Small intestine (tissue), 7 donors: ENCODE data around the gene TENM3. TPM values are rescaled to one million over a fixed set of nuclear protein-coding genes. Genes with fewer than 3 reads are reported as not detected.

ENCODE experiments used
- DNase-seq, 2 donors: peaks; one replicate each; pipeline versions ENCODE4 v3.0.0 to v3.0.0-alpha.2; 2013
- FAIRE-seq: peaks from 2 replicates; lab custom pipeline; 2012; peaks lifted over from hg19 to GRCh38; lab: Jason Lieb, UNC
- H3K27ac ChIP-seq, 3 donors: one replicate each; pipeline ENCODE4 v1.5.1; 2013; ENCODE audit warnings: low read length in 2 of 3, mild to moderate bottlenecking in 2 of 3, control low read depth in 1 of 3, inconsistent platforms in 1 of 3, low read depth in 1 of 3, moderate library complexity in 1 of 3
- H3K27me3 ChIP-seq, 3 donors: one replicate each; pipeline ENCODE4 v1.6.1; 2013; ENCODE audit warnings: low read length in 3 of 3, inconsistent platforms in 1 of 3; ENCODE audit not compliant: control insufficient read depth in 3 of 3, insufficient read depth in 3 of 3
- H3K36me3 ChIP-seq, 3 donors: one replicate each; pipeline ENCODE4 v1.6.1; 2013; ENCODE audit warnings: low read length in 3 of 3, inconsistent platforms in 1 of 3, low read depth in 1 of 3, mild to moderate bottlenecking in 1 of 3, moderate library complexity in 1 of 3; ENCODE audit not compliant: control insufficient read depth in 3 of 3, insufficient read depth in 2 of 3
- H3K4me1 ChIP-seq, 3 donors: one replicate each; pipeline ENCODE4 v1.6.1; 2013; ENCODE audit warnings: low read length in 2 of 3, inconsistent platforms in 1 of 3, low read depth in 1 of 3, mild to moderate bottlenecking in 1 of 3, moderate library complexity in 1 of 3; ENCODE audit not compliant: control insufficient read depth in 3 of 3, insufficient read depth in 2 of 3
- H3K4me3 ChIP-seq, 3 donors: one replicate each; pipeline ENCODE4 v1.5.1; 2013; ENCODE audit warnings: low read length in 3 of 3, control low read depth in 1 of 3, inconsistent platforms in 1 of 3, low read depth in 1 of 3, mild to moderate bottlenecking in 1 of 3, moderate library complexity in 1 of 3
- H3K9me3 ChIP-seq, 2 donors: one replicate each; pipeline ENCODE4 v1.6.1; 2013; ENCODE audit warnings: low read depth in 1 of 2, low read length in 1 of 2; ENCODE audit not compliant: control insufficient read depth in 2 of 2, insufficient read depth in 1 of 2
- WGBS, 3 donors: extraction: QIAGEN DNeasy Blood & Tissue Kit; methylation state at CpG; one replicate each; pipeline ENCODE4 v1.1.7; 2013; 5-methylcytosine and 5-hydroxymethylcytosine counted together
- polyA plus RNA-seq, 4 donors: library from polyadenylated mRNA; stranded (reverse) in 3 of 4; unstranded in 1 of 4; fragments of 200-250 nt in 3 of 4; fragments of 120-200 nt in 1 of 4; gene quantifications; one replicate each; pipeline versions ENCODE4 v1.2.1 to v1.2.3, GENCODE V29; 2013
- donor health status: healthy with polysubstance abuse.
- donor health status: control.
- donor health status: control.
- donor health status: Bipolar disorder and iron deficiency.
- donor health status: healthy.

The TENM3 gene
- polyA plus RNA-seq, 4 donors, result 0.45 to 4.5 (median 1.1) TPM

DNA sequence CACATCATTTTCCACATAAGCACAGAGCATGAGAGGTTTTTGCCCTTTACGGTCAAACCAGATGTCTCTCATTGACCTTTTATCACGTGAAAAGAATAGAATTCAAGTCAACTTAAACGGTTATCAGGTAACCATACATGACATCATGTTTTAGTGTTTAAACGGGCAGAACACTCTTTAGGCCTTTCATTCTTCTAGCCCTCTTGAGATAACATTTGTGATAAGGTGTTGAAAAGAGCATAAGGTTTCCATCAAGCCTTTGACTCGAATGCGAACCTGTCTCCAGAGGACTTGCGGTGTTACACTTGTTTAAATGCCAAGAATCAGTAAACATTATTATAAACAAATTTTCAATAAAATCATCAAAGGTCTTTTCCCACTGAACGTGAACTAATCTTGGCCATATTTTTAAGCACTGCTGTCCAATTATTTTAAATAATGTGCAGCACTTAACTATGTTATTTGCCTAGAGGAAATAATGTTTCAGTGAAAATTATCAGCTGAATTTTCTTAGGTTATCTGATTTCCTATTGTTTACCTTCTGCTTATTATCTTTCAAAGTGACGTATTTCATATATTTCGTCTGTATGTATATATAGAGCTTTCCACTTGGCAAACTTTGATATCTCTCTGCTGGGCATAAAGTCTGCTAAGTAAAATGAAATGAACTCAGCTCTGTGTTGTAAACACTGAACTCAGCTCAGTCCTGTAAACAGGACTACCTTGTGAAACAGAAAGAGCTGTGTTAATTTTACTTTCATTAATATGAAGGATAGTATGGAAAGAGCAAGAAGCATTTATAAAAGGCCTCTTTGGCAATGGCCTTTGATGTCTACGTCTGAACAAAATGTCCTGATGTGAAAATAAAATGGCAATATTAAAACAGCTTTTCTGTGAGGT, 33.3 kb downstream of the TENM3 start:
- Histone ChIP-seq H3K27ac (no peak overlapping the region), H3K27me3 (no peaks in the 10 kb centered on the region), H3K36me3 (no peaks in the 10 kb centered on the region), H3K4me3 (no peak overlapping the region), H3K4me1 (peaks cover 0 to 7% (median 0%) of the 10 kb centered on the region in 3 donors), H3K9me3 (peaks cover 0 to 9% of the 10 kb centered on the region in 2 donors)
- whole genome bisulfite sequencing, 3 donors, result 43 to 50% (median 43%) methylated on average over 11 of the region's 11 CpGs
- DNase-seq, result peak in 1 of 2 donors; percentile 42
- FAIRE-seq, result no peak

DNA sequence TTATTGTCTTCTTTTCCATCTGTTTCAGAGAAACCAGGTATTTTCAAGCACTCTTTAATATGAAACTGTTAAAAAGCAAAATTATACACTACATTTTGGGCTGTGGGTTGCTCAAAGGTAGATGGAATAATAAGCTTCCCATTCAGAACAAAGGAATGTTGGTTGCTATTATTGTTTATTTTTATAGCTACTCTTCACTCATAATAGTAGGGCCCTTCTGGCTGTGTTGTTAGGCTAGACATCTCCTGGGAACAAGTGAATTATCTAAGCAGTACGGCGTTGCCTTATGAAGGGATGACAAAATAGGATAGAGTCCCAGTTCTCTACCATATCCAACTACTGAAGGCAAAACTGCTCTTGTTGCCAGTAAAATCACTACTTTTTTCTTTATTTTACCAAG, 34.2 kb downstream of the TENM3 start:
- no peak for DNase-seq

DNA sequence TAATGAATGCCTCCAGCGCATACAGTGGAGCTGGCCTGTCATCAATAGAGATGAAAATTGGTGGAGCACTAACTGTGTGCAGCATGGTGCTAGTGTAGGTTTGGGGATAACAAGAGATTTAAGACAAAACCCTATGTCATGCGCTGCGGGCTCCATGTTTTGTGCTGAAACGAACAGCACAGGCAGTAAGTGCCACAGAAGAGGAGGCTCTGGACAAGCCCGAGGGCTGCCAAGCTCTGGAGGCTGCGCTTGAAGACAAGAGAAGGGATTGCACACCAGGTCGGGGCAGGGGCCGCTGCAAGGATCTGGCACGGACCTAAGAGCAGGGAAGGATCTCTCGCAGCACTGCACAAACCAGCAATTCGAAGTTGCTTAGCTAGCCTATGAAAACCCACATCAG, 35.5 kb downstream of the TENM3 start:
- H3K36me3 ChIP-seq, result no peaks in the 10 kb centered on the region
- peaks cover 0 to 7% (median 0%) of the 10 kb centered on the region in 3 donors for H3K4me1 ChIP-seq
- no peaks in the 10 kb centered on the region for H3K9me3 ChIP-seq
- H3K4me3 ChIP-seq, result no peak overlapping the region
- WGBS, 3 donors, result 91 to 92% (median 91%) methylated on average over 11 of the region's 11 CpGs
- FAIRE-seq (no peak), DNase-seq (no peak)
- no peak overlapping the region for H3K27ac ChIP-seq
- H3K27me3 ChIP-seq, result no peaks in the 10 kb centered on the region

More for the DNA sequence above, 34.2 kb downstream of the TENM3 start:
- Histone ChIP-seq H3K4me1 (peaks cover 0 to 7% (median 0%) of the 10 kb centered on the region in 3 donors), H3K9me3 (peaks cover 0 to 8% of the 10 kb centered on the region in 2 donors), H3K4me3 (no peak overlapping the region), H3K36me3 (no peaks in the 10 kb centered on the region), H3K27ac (no peak overlapping the region), H3K27me3 (no peaks in the 10 kb centered on the region)
- FAIRE-seq, result no peak
- WGBS, 3 donors, result 83 to 98% (median 88%) methylated on average over 2 of the region's 2 CpGs

DNA sequence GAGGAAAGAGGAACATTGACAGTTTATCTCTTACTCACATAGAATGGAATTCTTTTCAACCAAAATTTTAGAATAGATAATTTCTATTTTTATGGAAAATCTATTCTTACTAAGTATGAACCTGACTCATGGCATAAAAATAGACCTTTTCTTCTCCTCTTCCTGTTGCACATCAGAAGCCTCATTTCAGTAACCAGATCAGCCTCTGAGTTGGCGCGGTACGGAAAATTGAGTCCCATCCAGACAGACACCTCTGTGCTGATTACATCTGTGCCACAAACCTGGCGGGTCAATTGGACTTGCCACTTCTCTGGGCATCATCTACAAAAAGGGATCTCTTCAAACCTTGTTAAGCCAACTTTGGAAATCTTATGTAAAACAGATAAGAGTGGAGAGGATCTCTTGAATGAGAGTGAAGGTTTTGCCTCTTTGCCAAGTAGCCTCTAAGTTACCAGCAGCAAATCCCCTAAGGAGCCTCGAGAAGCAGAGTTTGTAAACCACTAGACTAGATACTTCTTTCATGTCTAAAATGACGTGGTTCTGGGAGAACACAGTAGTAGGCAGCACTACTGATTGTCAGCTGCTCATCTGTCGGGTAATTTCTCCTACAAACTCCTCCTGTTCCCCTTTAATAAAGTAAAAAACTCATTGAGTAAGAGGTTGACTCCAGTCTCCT, 37.4 kb downstream of the TENM3 start:
- Histone ChIP-seq H3K4me3 (no peak overlapping the region), H3K27ac (no peak overlapping the region), H3K36me3 (no peaks in the 10 kb centered on the region), H3K27me3 (no peaks in the 10 kb centered on the region), H3K9me3 (no peaks in the 10 kb centered on the region), H3K4me1 (peaks cover 0 to 7% (median 0%) of the 10 kb centered on the region in 3 donors)
- FAIRE-seq, result no peak
- WGBS, 3 donors, result 79 to 87% (median 83%) methylated on average over 7 of the region's 7 CpGs
- no peak for DNase-seq

DNA sequence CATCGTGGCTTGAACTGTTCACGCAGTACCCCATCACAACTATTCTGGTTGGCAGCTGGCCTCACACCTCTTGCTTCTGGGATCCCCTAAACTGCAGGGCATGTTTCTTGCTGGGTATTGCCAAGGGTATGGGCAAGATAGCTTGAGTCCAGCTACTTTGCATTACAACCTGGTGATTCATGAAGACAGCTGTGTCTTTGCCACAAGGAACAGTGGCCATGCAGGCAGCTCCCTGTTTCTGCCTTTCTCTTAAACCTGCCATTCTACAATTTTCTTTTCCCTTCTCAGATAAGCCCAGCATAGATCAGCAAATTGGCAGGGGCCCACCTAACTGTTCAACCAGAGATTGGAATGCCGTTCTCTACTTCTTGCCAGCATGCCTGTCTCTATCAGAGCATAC, 42.8 kb downstream of the TENM3 start:
- Histone ChIP-seq H3K9me3 (peaks cover 0 to 4% of the 10 kb centered on the region in 2 donors), H3K36me3 (no peaks in the 10 kb centered on the region), H3K4me3 (no peak overlapping the region), H3K27me3 (no peaks in the 10 kb centered on the region), H3K27ac (no peak overlapping the region), H3K4me1 (no peaks in the 10 kb centered on the region)
- no peak for FAIRE-seq
- 88 to 92% (median 91%) methylated on average over 3 of the region's 3 CpGs for WGBS, 3 donors
- DNase-seq, result no peak

DNA sequence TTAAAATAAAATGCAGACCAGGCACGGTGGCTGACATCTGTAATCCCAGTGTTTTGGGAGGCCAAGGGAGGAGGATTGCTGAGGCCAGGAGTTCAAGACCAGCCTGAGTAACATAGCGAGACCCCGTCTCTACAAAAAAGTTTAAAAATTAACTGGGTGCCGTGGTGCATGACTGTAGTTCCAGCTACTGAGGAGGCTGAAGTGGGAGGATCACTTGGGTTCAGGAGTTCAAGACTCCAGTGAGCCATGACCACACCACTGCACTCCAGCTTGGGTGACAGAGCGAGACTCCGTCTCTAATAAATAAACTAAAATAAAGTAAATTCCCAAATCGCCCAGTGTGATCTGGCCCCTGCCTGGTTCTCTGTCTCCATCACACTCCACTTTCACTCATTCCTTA, 43.7 kb downstream of the TENM3 start:
- 91 to 96% (median 94%) methylated on average over 7 of the region's 7 CpGs for WGBS, 3 donors
- H3K9me3 ChIP-seq, result peaks cover 0 to 4% of the 10 kb centered on the region in 2 donors
- no peaks in the 10 kb centered on the region for H3K27me3 ChIP-seq
- no peak overlapping the region for H3K27ac ChIP-seq
- H3K4me3 ChIP-seq, result no peak overlapping the region
- H3K4me1 ChIP-seq, result no peaks in the 10 kb centered on the region
- H3K36me3 ChIP-seq, result no peaks in the 10 kb centered on the region
- no peak for DNase-seq
- no peak for FAIRE-seq

DNA sequence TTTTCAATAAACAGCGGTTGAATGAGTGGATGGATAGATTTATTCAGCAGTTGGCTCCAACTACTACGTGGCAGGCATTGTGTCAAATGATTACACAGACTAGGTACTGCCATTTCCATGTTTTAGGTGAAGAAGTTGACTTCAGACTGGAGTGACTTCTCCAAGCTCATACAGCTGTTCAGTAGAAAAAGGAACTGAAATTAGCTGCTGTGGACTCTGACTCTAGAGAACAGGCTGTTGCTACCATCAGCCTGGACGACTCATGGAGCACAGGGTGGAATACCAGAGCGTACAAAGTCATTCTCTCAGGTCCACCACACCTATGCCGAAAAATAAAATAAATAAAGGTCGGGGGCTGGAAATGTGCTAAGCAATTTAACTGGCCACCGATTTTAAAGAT, 45.3 kb downstream of the TENM3 start:
- H3K27ac ChIP-seq, result no peak overlapping the region
- no peaks in the 10 kb centered on the region for H3K27me3 ChIP-seq
- H3K4me3 ChIP-seq, result no peak overlapping the region
- no peak for DNase-seq
- 82 to 88% (median 87%) methylated on average over 7 of the region's 7 CpGs for WGBS, 3 donors
- peaks cover 0 to 4% of the 10 kb centered on the region in 2 donors for H3K9me3 ChIP-seq
- H3K4me1 ChIP-seq, result no peaks in the 10 kb centered on the region
- no peaks in the 10 kb centered on the region for H3K36me3 ChIP-seq
- no peak for FAIRE-seq

DNA sequence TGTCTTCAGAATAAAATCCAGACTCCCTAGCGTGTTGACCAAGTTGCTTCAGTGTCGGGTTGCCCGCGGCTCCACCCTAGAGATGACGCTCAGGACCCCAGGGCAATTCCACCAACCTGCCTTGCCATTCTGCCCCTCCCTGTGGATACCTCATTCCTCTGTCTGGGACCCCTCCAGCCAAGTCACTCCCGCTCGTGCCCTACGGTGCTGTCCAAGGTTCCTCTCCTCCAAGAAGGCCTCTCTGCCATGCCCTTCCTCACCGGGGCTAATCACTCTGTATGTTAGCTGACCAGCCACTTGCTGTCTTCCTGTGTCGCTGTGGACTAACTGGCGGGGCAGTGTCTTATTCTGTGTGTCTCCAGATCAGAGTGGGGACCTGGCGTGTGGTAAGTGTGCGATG, 46.6 kb downstream of the TENM3 start:
- Histone ChIP-seq H3K27me3 (no peaks in the 10 kb centered on the region), H3K27ac (no peak overlapping the region), H3K9me3 (peaks cover 0 to 4% of the 10 kb centered on the region in 2 donors), H3K4me1 (no peaks in the 10 kb centered on the region), H3K36me3 (no peaks in the 10 kb centered on the region), H3K4me3 (no peak overlapping the region)
- no peak for DNase-seq
- no peak for FAIRE-seq
- WGBS, 3 donors, result 86 to 93% (median 89%) methylated on average over 13 of the region's 13 CpGs
